ENCODE results near the gene UTS2R. TPM values are rescaled to one million over a fixed set of nuclear protein-coding genes. Genes with fewer than 3 reads are reported as not detected.

Gene UTS2R
- total and polyA plus RNA-seq, 2 of the 4 experiments (the other 2 are of a cell fraction): not detected

DNA sequence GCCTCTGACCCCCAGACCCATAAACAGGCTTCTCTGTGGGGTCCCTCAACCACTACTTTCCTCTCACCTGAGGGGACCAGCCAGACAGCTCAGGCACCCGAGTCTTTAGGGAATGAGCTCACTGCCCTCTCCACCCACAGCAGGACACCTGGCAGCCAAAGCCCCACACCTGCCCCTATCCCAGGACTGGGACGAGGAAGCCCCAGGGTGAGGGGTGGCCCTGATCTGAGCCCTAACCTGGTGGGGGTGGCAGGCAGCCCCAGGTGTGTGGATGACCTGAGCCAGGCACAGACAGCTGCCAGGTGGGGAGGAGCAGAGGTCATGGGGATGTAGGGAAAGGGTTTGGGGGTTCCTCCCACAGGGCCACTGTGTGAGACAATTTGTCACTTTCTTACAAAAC lies 14.2 kb upstream of the UTS2R start:
- ATAC-seq (ENCODE audit: low read depth) (no peak), DNase-seq (no peak)
- no peak overlapping the region for H3K56ac ChIP-seq (ENCODE audit: extremely low read depth, insufficient read depth, low read length)
- intact Hi-C loops (cut with micrococcal nuclease): no loop called here
- no peak overlapping the region for H2BK5ac ChIP-seq (ENCODE audit: low read depth, low read length, poor library complexity, severe bottlenecking)
- H3K14ac ChIP-seq (replicated peaks; ENCODE audit: low read depth, low read length): no peak overlapping the region
- H3K27ac ChIP-seq (ENCODE audit: insufficient read depth, low read length): no peak overlapping the region
- no peak overlapping the region for H2BK20ac ChIP-seq (ENCODE audit: low read depth, low read length)
- no peak overlapping the region for H2AK9ac ChIP-seq (replicated peaks; ENCODE audit: low read depth, low read length, poor library complexity)
- peaks cover 25% of the 10 kb centered on the region; the same call in 1 of the 2 replicates for H3K27me3 ChIP-seq (ENCODE audit: control insufficient read depth, insufficient read depth, low read length)
- H3K18ac ChIP-seq (ENCODE audit: low read depth, low read length): no peak overlapping the region
- H2AK5ac ChIP-seq (ENCODE audit: low read depth, low read length): no peak overlapping the region
- no peaks in the 10 kb centered on the region for H3K36me3 ChIP-seq (ENCODE audit: control insufficient read depth, insufficient read depth, low read length)
- peaks cover 1% of the 10 kb centered on the region; the same call in 1 of the 2 replicates for H4K20me1 ChIP-seq (ENCODE audit: insufficient read depth, low read length)
- H3K9me3 ChIP-seq (ENCODE audit: control insufficient read depth, insufficient read depth, low read length): no peaks in the 10 kb centered on the region
- WGBS, 2 experiments (ENCODE audit: extremely low coverage in 2 of 2, insufficient read length in 1 of 2): no CpG with 5 or more reads among the region's 2 CpGs
- dilution Hi-C loops (cut with HindIII; ENCODE audit: low sequenced_read_pairs, unreplicated experiment): no loop called here
- H3K9ac ChIP-seq (ENCODE audit: low read depth, low read length): no peak overlapping the region
- H3K4me3 ChIP-seq (ENCODE audit: insufficient read depth, low read depth, low read length): no peak overlapping the region
- no peak overlapping the region for H4K8ac ChIP-seq (ENCODE audit: low read depth in 2 of 2, low read length in 2 of 2)
- no peak overlapping the region for H2AFZ ChIP-seq (replicated peaks; ENCODE audit: low read length, poor library complexity)
- H4K5ac ChIP-seq (ENCODE audit: low read depth, low read length): no peak overlapping the region
- H4K91ac ChIP-seq (ENCODE audit: insufficient read depth, low read depth, low read length): no peak overlapping the region
- H3K79me1 ChIP-seq (ENCODE audit: low read depth in 1 of 2, low read length in 2 of 2): no peaks in the 10 kb centered on the region
- no peak overlapping the region for H2BK120ac ChIP-seq (ENCODE audit: low read depth, low read length)
- H3K4me2 ChIP-seq (ENCODE audit: low read depth, low read length): no peak overlapping the region
- in situ Hi-C loops (cut with MboI; ENCODE audit: low sequenced_read_pairs): loop anchor here (10.0 kb wide), 2 partner anchors 197 to 417 kb away; no protein-coding TSS in a partner anchor
- H2BK15ac ChIP-seq (ENCODE audit: low read depth, low read length): no peak overlapping the region
- BruUV-seq (replicated peaks): no TSS peak
- peaks cover 5% of the 10 kb centered on the region; the same call in 1 of the 2 replicates for H3K4me1 ChIP-seq (ENCODE audit: control insufficient read depth, insufficient read depth, low read length)
- POLR2A ChIA-PET (ENCODE audit: unreplicated experiment): no interaction called here
- H3K23ac ChIP-seq (ENCODE audit: low read depth, low read length): no peak overlapping the region
- H3K4ac ChIP-seq (ENCODE audit: low read depth, low read length): no peak overlapping the region
- TF ChIP-seq CHD1 (IDR thresholded peaks at IDR 0.05; ENCODE audit: low read depth, low read length) (no peak), NFE2L2 (IDR thresholded peaks at IDR 0.05; ENCODE audit: low read depth, low read length) (no peak), CEBPB (IDR thresholded peaks at IDR 0.05; ENCODE audit: low read depth, low read length) (no peak)
- CTCF ChIA-PET: interaction anchor here (0.6 kb wide), 1 partner anchor 17 kb away, joined by 5 read pairs; no protein-coding TSS in a partner anchor
- H3K9me1 ChIP-seq (ENCODE audit: insufficient read depth, low read length): no peaks in the 10 kb centered on the region

Data from IMR-90 (cell line).